SK-N-SH treated with all-trans-retinoic acid at 6 μM for 48 hours (cell line): ENCODE results near the gene GET4.

Experiments used
- ATAC-seq: fragments of 200-7000 bp; cut with Tn5 transposase; 3 replicates; pipeline ENCODE4 v1.9.1; 2020; ENCODE audit warnings: mild to moderate bottlenecking, moderate library complexity
- ARNTL ChIP-seq: fragments of 450-650 bp; formaldehyde crosslinking; IDR thresholded peaks from 2 replicates; pipeline ENCODE4 v1.5.0; 2020; ENCODE audit warnings: low read depth, mild to moderate bottlenecking, moderate library complexity, borderline replicate concordance
- BACH2 ChIP-seq: fragments of 250-450 bp; sonication (Bioruptor Pico); IDR thresholded peaks from 2 replicates; pipeline ENCODE4 v1.9.0; 2021; ENCODE audit warnings: mild to moderate bottlenecking, borderline replicate concordance
- CSDC2 ChIP-seq: fragments of 250-450 bp; sonication (Bioruptor Pico); IDR thresholded peaks from 2 replicates; pipeline ENCODE4 v1.5.0; 2020; ENCODE audit warnings: mild to moderate bottlenecking, moderate library complexity
- ESRRG ChIP-seq: fragments of 250-450 bp; sonication (Bioruptor Pico); IDR thresholded peaks from 2 replicates; pipeline ENCODE4 v1.6.1; 2021; ENCODE audit warnings: mild to moderate bottlenecking
- GLIS3 ChIP-seq: fragments of 250-450 bp; sonication (Bioruptor Pico); IDR thresholded peaks from 2 replicates; pipeline ENCODE4 v1.5.0; 2020; ENCODE audit warnings: mild to moderate bottlenecking, moderate library complexity
- ISL1 ChIP-seq: fragments of 250-450 bp; sonication (Bioruptor Pico); IDR thresholded peaks from 2 replicates; pipeline ENCODE4 v2.1.2; 2022; ENCODE audit warnings: mild to moderate bottlenecking, moderate library complexity
- OSR1 ChIP-seq: fragments of 250-450 bp; sonication (Bioruptor Pico); IDR thresholded peaks from 2 replicates; pipeline ENCODE4 v1.8.0; 2022; ENCODE audit warnings: moderate library complexity, mild to moderate bottlenecking, inconsistent platforms
- PATZ1 ChIP-seq: fragments of 250-450 bp; sonication (Bioruptor Pico); IDR thresholded peaks from 2 replicates; pipeline ENCODE4 v1.8.0; 2020; ENCODE audit warnings: mild to moderate bottlenecking, moderate library complexity, borderline replicate concordance
- POU6F1 ChIP-seq: fragments of 250-450 bp; sonication (Bioruptor Pico); IDR thresholded peaks from 2 replicates; pipeline ENCODE4 v1.8.0; 2021; ENCODE audit warnings: low read depth, mild to moderate bottlenecking, moderate library complexity, borderline replicate concordance
- PPARA ChIP-seq: fragments of 250-450 bp; sonication (Bioruptor Pico); IDR thresholded peaks from 2 replicates; pipeline ENCODE4 v1.5.0; 2020; ENCODE audit warnings: mild to moderate bottlenecking, borderline replicate concordance
- RARB ChIP-seq: fragments of 250-450 bp; sonication (Bioruptor Pico); IDR thresholded peaks from 2 replicates; pipeline ENCODE4 v1.8.0; 2021; ENCODE audit warnings: mild to moderate bottlenecking, moderate library complexity
- SNAI2 ChIP-seq: fragments of 250-450 bp; sonication (Bioruptor Pico); IDR thresholded peaks from 2 replicates; pipeline ENCODE4 v1.5.0; 2020; ENCODE audit warnings: mild to moderate bottlenecking, moderate library complexity
- TSHZ2 ChIP-seq: fragments of 250-450 bp; sonication (Bioruptor Pico); IDR thresholded peaks from 2 replicates; pipeline ENCODE4 v1.5.0; 2020; ENCODE audit warnings: mild to moderate bottlenecking, moderate library complexity
- ZC3H10 ChIP-seq: fragments of 250-450 bp; sonication (Bioruptor Pico); IDR thresholded peaks from 2 replicates; pipeline ENCODE4 v1.5.1; 2021; ENCODE audit warnings: mild to moderate bottlenecking, moderate library complexity
- ZFP3 ChIP-seq: fragments of 250-450 bp; sonication (Bioruptor Pico); IDR thresholded peaks from 2 replicates; pipeline ENCODE4 v1.5.0; 2020; ENCODE audit warnings: mild to moderate bottlenecking, moderate library complexity
- ZFP30 ChIP-seq: fragments of 450-650 bp; formaldehyde crosslinking; IDR thresholded peaks from 2 replicates; pipeline ENCODE4 v1.5.0; 2022; ENCODE audit warnings: mild to moderate bottlenecking, moderate library complexity
- ZNF70 ChIP-seq: fragments of 450-650 bp; formaldehyde crosslinking; IDR thresholded peaks from 2 replicates; pipeline ENCODE4 v1.5.0; 2020; ENCODE audit warnings: mild to moderate bottlenecking, moderate library complexity
- ZNF8 ChIP-seq: fragments of 450-650 bp; formaldehyde crosslinking; IDR thresholded peaks from 2 replicates; pipeline ENCODE4 v1.5.0; 2020; ENCODE audit warnings: mild to moderate bottlenecking, moderate library complexity
- TF ChIP-seq, protein P1 (sequence below): fragments of 250-450 bp; sonication (Bioruptor Pico); IDR thresholded peaks from 2 replicates; pipeline ENCODE4 v1.5.1; 2020; ENCODE audit warnings: low read depth, mild to moderate bottlenecking, moderate library complexity
- TF ChIP-seq, protein P2 (sequence below): fragments of 250-450 bp; sonication (Bioruptor Pico); IDR thresholded peaks from 2 replicates; pipeline ENCODE4 v1.5.1; 2021; ENCODE audit warnings: mild to moderate bottlenecking, moderate library complexity

GET4 gene

GRCh38 chr7:856444-857095 lies 19.8 kb upstream of the GET4 start:
- no peak for TF ChIP-seq BACH2 (CRISPR knock-in tag)
- TF ChIP-seq ZNF8 (CRISPR knock-in tag): no peak
- no peak for TF ChIP-seq ZNF70 (CRISPR knock-in tag)
- no peak for TF ChIP-seq RARB (CRISPR knock-in tag)
- TF ChIP-seq CSDC2 (CRISPR knock-in tag): no peak
- TF ChIP-seq, protein P1, sequence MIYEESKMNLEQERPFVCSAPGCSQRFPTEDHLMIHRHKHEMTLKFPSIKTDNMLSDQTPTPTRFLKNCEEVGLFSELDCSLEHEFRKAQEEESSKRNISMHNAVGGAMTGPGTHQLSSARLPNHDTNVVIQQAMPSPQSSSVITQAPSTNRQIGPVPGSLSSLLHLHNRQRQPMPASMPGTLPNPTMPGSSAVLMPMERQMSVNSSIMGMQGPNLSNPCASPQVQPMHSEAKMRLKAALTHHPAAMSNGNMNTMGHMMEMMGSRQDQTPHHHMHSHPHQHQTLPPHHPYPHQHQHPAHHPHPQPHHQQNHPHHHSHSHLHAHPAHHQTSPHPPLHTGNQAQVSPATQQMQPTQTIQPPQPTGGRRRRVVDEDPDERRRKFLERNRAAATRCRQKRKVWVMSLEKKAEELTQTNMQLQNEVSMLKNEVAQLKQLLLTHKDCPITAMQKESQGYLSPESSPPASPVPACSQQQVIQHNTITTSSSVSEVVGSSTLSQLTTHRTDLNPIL (CRISPR knock-in tag): no peak
- TF ChIP-seq ISL1 (CRISPR knock-in tag): no peak
- TF ChIP-seq TSHZ2: no peak
- TF ChIP-seq SNAI2 (CRISPR knock-in tag): no peak
- TF ChIP-seq ARNTL (CRISPR knock-in tag): no peak
- TF ChIP-seq GLIS3 (CRISPR knock-in tag): no peak
- no peak for TF ChIP-seq PPARA (CRISPR knock-in tag)
- TF ChIP-seq, protein P2, sequence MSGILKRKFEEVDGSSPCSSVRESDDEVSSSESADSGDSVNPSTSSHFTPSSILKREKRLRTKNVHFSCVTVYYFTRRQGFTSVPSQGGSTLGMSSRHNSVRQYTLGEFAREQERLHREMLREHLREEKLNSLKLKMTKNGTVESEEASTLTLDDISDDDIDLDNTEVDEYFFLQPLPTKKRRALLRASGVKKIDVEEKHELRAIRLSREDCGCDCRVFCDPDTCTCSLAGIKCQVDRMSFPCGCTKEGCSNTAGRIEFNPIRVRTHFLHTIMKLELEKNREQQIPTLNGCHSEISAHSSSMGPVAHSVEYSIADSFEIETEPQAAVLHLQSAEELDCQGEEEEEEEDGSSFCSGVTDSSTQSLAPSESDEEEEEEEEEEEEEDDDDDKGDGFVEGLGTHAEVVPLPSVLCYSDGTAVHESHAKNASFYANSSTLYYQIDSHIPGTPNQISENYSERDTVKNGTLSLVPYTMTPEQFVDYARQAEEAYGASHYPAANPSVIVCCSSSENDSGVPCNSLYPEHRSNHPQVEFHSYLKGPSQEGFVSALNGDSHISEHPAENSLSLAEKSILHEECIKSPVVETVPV: no peak
- TF ChIP-seq ESRRG (CRISPR knock-in tag): no peak
- TF ChIP-seq ZFP30: no peak
- no peak for TF ChIP-seq OSR1 (CRISPR knock-in tag)
- TF ChIP-seq, all 23 proteins: peak for 0
- ATAC-seq: no peak

DNA sequence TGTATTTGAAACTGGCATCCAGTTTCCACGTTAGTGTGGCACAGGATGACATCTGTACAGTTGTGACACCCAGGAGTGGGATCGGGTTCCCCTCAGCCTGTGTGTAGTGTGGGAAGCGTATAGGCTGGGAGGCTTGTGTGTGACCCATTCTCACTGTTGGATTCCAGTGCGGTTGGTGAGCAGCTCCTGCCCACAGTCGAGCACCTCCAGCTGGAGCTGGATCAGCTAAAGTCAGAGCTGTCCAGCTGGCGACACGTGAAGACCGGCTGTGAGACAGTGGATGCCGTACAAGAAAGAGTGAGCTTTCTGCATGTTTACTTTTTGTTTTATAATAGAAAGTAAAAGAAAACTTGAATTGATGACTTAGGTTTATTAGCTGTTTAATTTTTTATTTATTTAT lies 18.7 kb upstream of the GET4 start:
- TF ChIP-seq OSR1 (CRISPR knock-in tag): no peak
- TF ChIP-seq, protein P1 (CRISPR knock-in tag): no peak
- no peak for TF ChIP-seq POU6F1 (CRISPR knock-in tag)
- no peak for TF ChIP-seq ZFP3 (CRISPR knock-in tag)
- no peak for TF ChIP-seq ZNF70 (CRISPR knock-in tag)
- no peak for TF ChIP-seq ISL1 (CRISPR knock-in tag)
- TF ChIP-seq ZFP30: no peak
- no peak for TF ChIP-seq ESRRG (CRISPR knock-in tag)
- no peak for TF ChIP-seq TSHZ2
- TF ChIP-seq PPARA (CRISPR knock-in tag): no peak
- no peak for TF ChIP-seq PATZ1 (CRISPR knock-in tag)
- no peak for TF ChIP-seq ZC3H10 (CRISPR knock-in tag)
- ATAC-seq: no peak
